ENCODE results near the gene RBM23.

The RBM23 gene

GRCh38 chr14:22848351-22849164 is 70.4 kb downstream of the RBM23 start:
- H3K27ac ChIP-seq, result no peak overlapping the region
- TF ChIP-seq CTCF (conservative IDR thresholded peaks at IDR 0.05), result no peak

GRCh38 chr14:22847661-22848341 is 71.1 kb downstream of the RBM23 start:
- TF ChIP-seq CTCF (conservative IDR thresholded peaks at IDR 0.05), result no peak
- no peak overlapping the region for H3K27ac ChIP-seq

GRCh38 chr14:22846811-22847307 is 72.1 kb downstream of the RBM23 start:
- TF ChIP-seq CTCF (conservative IDR thresholded peaks at IDR 0.05), result no peak
- no peak overlapping the region for H3K27ac ChIP-seq

- no peak for TF ChIP-seq CTCF (conservative IDR thresholded peaks at IDR 0.05)
- H3K27ac ChIP-seq, result no peak overlapping the region
Measured at GRCh38 chr14:22845821-22846625, 72.9 kb downstream of the RBM23 start.

GRCh38 chr14:22845103-22845394 is 73.9 kb downstream of the RBM23 start:
- no peak for TF ChIP-seq CTCF (conservative IDR thresholded peaks at IDR 0.05)
- no peak overlapping the region for H3K27ac ChIP-seq

- H3K27ac ChIP-seq, result no peak overlapping the region
- TF ChIP-seq CTCF (conservative IDR thresholded peaks at IDR 0.05), result no peak
Measured at GRCh38 chr14:22844221-22845102, 74.5 kb downstream of the RBM23 start.
